Panc1 (cell line): ENCODE results near the gene LIPT2. TPM values are rescaled to one million over a fixed set of nuclear protein-coding genes. Genes with fewer than 3 reads are reported as not detected.

Source experiments
- ATAC-seq: fragments of 200-7000 bp; cut with Tn5 transposase; 2 replicates; pipeline ENCODE4 v1.9.1; 2020; ENCODE audit warnings: mild to moderate bottlenecking, moderate library complexity
- BruUV-seq: library from RNA; stranded (reverse); fragments of 400-500 nt; replicated peaks from 2 replicates; lab custom pipeline; 2021; lab: Mats Ljungman, UMichigan
- CTCF ChIA-PET: fragments of 300-600 bp; sonication (Branson Sonifier 250); formaldehyde crosslinking; loops from one replicate; lab custom pipeline; 2022; ENCODE audit warnings: antibody characterized with exemption; lab: Charles Lee
- POLR2A ChIA-PET: fragments of 300-600 bp; sonication (Branson Sonifier 250); formaldehyde crosslinking; loops from one replicate; lab custom pipeline; 2022; ENCODE audit warnings: antibody characterized with exemption; lab: Charles Lee
- DNase-seq: peaks from one replicate; pipeline ENCODE4 v3.0.0-alpha.2; 2010; ENCODE audit warnings: low read depth, low spot score
- H3K27ac ChIP-seq: 2 replicates; pipeline ENCODE4 v1.5.1; 2011; ENCODE audit warnings: mild to moderate bottlenecking, low read length, inconsistent platforms
- H3K27me3 ChIP-seq: fragments of 200-500 bp; sonication (Bioruptor generic); 2 replicates; pipeline ENCODE4 v1.6.0; 2014; ENCODE audit warnings: low read length, inconsistent platforms; ENCODE audit not compliant: control insufficient read depth, insufficient read depth
- H3K36me3 ChIP-seq: fragments of 200-500 bp; sonication (Bioruptor generic); 2 replicates; pipeline ENCODE4 v1.5.1; 2014; ENCODE audit warnings: inconsistent platforms, mild to moderate bottlenecking, low read length, moderate library complexity; ENCODE audit not compliant: control insufficient read depth, insufficient read depth
- H3K4me1 ChIP-seq: 2 replicates; pipeline ENCODE4 v1.5.1; 2011; ENCODE audit warnings: inconsistent platforms, mild to moderate bottlenecking, low read length, moderate library complexity; ENCODE audit not compliant: control insufficient read depth, insufficient read depth
- H3K4me3 ChIP-seq, 2 experiments: 2 replicates each; pipeline ENCODE4 v1.5.1; 2011 to 2012; ENCODE audit warnings: low read depth in 2 of 2, low read length in 2 of 2, mild to moderate bottlenecking in 2 of 2, inconsistent platforms in 1 of 2, moderate library complexity in 1 of 2
- H3K9me3 ChIP-seq: fragments of 200-500 bp; sonication (Bioruptor generic); 2 replicates; pipeline ENCODE4 v1.5.1; 2014; ENCODE audit warnings: low read depth, mild to moderate bottlenecking, inconsistent platforms, low read length, moderate library complexity; ENCODE audit not compliant: control insufficient read depth, insufficient read depth
- POLR2AphosphoS5 ChIP-seq: IDR thresholded peaks from 2 replicates; pipeline ENCODE4 v1.6.1; 2012; ENCODE audit warnings: mild to moderate bottlenecking, low read depth, low read length, moderate library complexity
- SIN3A ChIP-seq: IDR thresholded peaks from 2 replicates; pipeline ENCODE4 v1.6.1; 2012; ENCODE audit warnings: low read depth, mild to moderate bottlenecking, low read length, moderate library complexity, borderline replicate concordance; ENCODE audit not compliant: insufficient read depth
- TCF7L2 ChIP-seq: IDR thresholded peaks from 2 replicates; pipeline ENCODE4 v1.6.1; 2011; ENCODE audit warnings: mild to moderate bottlenecking, low read depth, low read length, inconsistent platforms
- in situ Hi-C: cut with HindIII; loops from 2 replicates; pipeline ENCODE4 v1.10.0; 2016; ENCODE audit warnings: low sequenced_read_pairs, low pct_unique_long_range_greater_than_20kb
- intact Hi-C: fragments of 100-400 bp; cut with micrococcal nuclease; formaldehyde crosslinking; loops from one replicate; pipeline ENCODE4 v1.10.0; 2022; ENCODE audit not compliant: unreplicated experiment
- total RNA-seq: library from RNA; stranded (reverse); gene quantifications from one replicate; pipeline ENCODE4 v1.2.1, GENCODE V29; 2021; ENCODE audit not compliant: unreplicated experiment
- TF ChIP-seq, protein P1 (sequence below): fragments of 450-650 bp; IDR thresholded peaks from 2 replicates; pipeline ENCODE4 v1.5.1; 2017; ENCODE audit warnings: mild to moderate bottlenecking
- TF ChIP-seq, protein P2 (sequence below), 2 experiments: IDR thresholded peaks; 2 replicates each; pipeline ENCODE4 v1.6.1; 2011 to 2012; ENCODE audit warnings: low read depth in 2 of 2, control low read depth in 1 of 2, low read length in 1 of 2, mild to moderate bottlenecking in 1 of 2, moderate library complexity in 1 of 2; ENCODE audit not compliant: insufficient read depth in 1 of 2

Gene LIPT2
- total RNA-seq, 1 experiment from 2014 or later = 6.2 TPM

DNA sequence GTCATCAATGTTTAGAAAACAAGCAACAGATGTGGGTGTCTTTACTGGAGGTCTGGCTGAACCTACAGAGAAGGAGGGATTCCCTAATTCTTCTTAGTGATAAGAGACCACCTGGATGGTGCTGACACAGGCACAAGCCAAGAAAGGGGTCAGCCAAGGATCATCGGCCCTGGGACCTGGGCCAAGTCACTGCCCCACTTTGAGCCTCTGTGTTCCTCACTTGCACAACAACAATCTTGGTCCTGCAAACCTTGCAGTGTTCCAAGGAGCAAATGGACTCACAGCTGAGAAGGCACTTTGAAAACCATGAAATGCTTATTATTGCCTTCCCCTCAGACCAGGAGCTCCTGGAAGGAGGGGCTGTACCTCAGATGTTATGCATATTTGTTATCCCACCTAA lies 19.2 kb downstream of the LIPT2 start:
- no TSS peak for BruUV-seq
- H3K27ac ChIP-seq = no peak overlapping the region
- H3K4me3 ChIP-seq = no peak overlapping the region
- TF ChIP-seq, protein P1, sequence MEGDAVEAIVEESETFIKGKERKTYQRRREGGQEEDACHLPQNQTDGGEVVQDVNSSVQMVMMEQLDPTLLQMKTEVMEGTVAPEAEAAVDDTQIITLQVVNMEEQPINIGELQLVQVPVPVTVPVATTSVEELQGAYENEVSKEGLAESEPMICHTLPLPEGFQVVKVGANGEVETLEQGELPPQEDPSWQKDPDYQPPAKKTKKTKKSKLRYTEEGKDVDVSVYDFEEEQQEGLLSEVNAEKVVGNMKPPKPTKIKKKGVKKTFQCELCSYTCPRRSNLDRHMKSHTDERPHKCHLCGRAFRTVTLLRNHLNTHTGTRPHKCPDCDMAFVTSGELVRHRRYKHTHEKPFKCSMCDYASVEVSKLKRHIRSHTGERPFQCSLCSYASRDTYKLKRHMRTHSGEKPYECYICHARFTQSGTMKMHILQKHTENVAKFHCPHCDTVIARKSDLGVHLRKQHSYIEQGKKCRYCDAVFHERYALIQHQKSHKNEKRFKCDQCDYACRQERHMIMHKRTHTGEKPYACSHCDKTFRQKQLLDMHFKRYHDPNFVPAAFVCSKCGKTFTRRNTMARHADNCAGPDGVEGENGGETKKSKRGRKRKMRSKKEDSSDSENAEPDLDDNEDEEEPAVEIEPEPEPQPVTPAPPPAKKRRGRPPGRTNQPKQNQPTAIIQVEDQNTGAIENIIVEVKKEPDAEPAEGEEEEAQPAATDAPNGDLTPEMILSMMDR = no peak
- TF ChIP-seq POLR2AphosphoS5 (no peak), SIN3A (no peak), TCF7L2 (no peak)
- TF ChIP-seq, protein P2, sequence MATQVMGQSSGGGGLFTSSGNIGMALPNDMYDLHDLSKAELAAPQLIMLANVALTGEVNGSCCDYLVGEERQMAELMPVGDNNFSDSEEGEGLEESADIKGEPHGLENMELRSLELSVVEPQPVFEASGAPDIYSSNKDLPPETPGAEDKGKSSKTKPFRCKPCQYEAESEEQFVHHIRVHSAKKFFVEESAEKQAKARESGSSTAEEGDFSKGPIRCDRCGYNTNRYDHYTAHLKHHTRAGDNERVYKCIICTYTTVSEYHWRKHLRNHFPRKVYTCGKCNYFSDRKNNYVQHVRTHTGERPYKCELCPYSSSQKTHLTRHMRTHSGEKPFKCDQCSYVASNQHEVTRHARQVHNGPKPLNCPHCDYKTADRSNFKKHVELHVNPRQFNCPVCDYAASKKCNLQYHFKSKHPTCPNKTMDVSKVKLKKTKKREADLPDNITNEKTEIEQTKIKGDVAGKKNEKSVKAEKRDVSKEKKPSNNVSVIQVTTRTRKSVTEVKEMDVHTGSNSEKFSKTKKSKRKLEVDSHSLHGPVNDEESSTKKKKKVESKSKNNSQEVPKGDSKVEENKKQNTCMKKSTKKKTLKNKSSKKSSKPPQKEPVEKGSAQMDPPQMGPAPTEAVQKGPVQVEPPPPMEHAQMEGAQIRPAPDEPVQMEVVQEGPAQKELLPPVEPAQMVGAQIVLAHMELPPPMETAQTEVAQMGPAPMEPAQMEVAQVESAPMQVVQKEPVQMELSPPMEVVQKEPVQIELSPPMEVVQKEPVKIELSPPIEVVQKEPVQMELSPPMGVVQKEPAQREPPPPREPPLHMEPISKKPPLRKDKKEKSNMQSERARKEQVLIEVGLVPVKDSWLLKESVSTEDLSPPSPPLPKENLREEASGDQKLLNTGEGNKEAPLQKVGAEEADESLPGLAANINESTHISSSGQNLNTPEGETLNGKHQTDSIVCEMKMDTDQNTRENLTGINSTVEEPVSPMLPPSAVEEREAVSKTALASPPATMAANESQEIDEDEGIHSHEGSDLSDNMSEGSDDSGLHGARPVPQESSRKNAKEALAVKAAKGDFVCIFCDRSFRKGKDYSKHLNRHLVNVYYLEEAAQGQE (IDR thresholded peaks at IDR 0.05; ENCODE audit: insufficient read depth in 1 of 2, low read depth in 2 of 2, low read length in 1 of 2) = no peak
- in situ Hi-C loops = no loop called here
- CTCF ChIA-PET = no interaction called here
- ATAC-seq (no peak), DNase-seq (no peak)
- POLR2A ChIA-PET = interaction anchor here (0.6 kb wide), 1 partner anchor 118 kb away, joined by 4 read pairs; no protein-coding TSS in a partner anchor
- H3K36me3 ChIP-seq = no peaks in the 10 kb centered on the region
- no peaks in the 10 kb centered on the region for H3K4me1 ChIP-seq
- H3K27me3 ChIP-seq = peaks cover 2% of the 10 kb centered on the region
- intact Hi-C loops = no loop called here
- no peaks in the 10 kb centered on the region for H3K9me3 ChIP-seq

DNA sequence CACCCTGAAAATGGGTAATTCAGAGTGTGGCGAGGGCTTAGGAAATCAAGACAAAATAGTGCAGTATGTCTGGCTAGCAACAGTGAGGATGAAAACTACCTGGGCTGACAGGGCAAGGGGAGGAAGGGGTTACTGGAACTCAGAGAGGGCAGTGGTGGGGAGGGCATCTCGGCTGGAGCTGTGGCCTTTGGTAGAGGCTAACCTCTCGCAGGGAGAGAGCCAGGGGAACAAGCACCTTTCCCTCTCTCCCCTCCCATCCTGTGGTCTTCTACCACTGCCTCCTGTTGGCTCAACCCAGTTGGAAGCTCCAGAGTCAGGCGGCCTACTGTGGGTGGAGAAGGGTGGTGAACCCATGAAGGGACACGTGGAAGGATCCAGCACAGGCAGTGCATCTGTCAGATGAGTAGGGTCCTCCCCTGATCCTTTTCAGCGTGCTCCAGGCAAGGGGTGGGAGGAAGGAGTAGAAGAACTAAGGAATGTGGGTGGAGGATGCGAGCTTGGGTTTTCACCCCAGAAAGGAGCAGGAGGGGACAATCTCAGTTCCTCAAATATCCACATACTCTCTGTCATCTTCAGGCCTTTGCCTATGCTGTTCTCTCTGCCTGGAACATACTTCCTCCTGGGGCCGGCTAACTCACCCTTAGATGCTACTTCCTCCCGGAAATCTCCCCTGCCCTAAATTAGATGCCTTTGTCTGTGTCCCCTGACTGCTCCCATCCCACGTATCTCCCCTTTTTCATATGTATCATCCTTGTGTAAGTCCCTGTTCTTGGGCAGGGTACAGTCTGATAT lies 19.9 kb downstream of the LIPT2 start:
- ChIA-PET POLR2A (interaction anchor here (0.6 kb wide), 1 partner anchor 171 kb away, joined by 4 read pairs; no protein-coding TSS in a partner anchor), CTCF (no interaction called here)
- intact Hi-C loops (no loop called here), in situ Hi-C loops (no loop called here)
- DNase-seq (no peak), ATAC-seq (no peak)
- Histone ChIP-seq H3K4me3 (no peak overlapping the region), H3K4me1 (no peaks in the 10 kb centered on the region), H3K9me3 (no peaks in the 10 kb centered on the region), H3K27ac (no peak overlapping the region), H3K36me3 (no peaks in the 10 kb centered on the region), H3K27me3 (peaks cover 2% of the 10 kb centered on the region)
- TF ChIP-seq TCF7L2 = no peak
- BruUV-seq = no TSS peak
